ENCODE data around the gene ENOSF1.

The ENOSF1 gene

DNA sequence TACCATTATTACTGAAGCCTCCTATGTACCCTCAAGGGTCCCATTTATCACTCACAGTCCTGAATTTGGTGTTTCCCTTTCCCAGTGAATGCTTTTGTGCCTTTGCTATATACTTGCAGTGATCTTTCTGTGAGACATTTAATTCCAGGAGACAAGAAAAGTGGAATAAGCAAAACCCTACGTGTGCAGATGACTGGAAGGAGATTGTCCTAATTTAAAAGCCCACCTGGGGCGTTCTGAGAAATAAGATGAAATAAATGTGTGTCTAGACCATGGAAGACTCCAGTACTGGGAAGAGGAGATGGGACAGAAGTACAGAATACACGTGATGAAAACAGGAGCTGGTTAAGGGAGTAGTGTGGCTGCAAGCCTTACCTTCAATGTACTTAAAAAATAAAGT lies 35.7 kb downstream of the ENOSF1 start:
- DNase-seq (ENCODE audit: low read depth, low spot score), result no peak
- no peak overlapping the region for H3K27ac ChIP-seq

GRCh38 chr18:676069-676468 lies 36.4 kb downstream of the ENOSF1 start:
- DNase-seq (ENCODE audit: low read depth, low spot score), result no peak
- H3K27ac ChIP-seq, result no peak overlapping the region

- no peak for DNase-seq (ENCODE audit: low read depth, low spot score)
- H3K27ac ChIP-seq, result no peak overlapping the region
Measured at GRCh38 chr18:675307-675706, 37.1 kb downstream of the ENOSF1 start.

GRCh38 chr18:673769-674168 lies 38.7 kb downstream of the ENOSF1 start:
- no peak for DNase-seq (ENCODE audit: low read depth, low spot score)

GRCh38 chr18:673317-673716 lies 39.1 kb downstream of the ENOSF1 start:
- H3K27ac ChIP-seq, result no peak overlapping the region
- no peak for DNase-seq (ENCODE audit: low read depth, low spot score)

More at GRCh38 chr18:673769-674168, 38.7 kb downstream of the ENOSF1 start:
- no peak overlapping the region for H3K27ac ChIP-seq

DNA sequence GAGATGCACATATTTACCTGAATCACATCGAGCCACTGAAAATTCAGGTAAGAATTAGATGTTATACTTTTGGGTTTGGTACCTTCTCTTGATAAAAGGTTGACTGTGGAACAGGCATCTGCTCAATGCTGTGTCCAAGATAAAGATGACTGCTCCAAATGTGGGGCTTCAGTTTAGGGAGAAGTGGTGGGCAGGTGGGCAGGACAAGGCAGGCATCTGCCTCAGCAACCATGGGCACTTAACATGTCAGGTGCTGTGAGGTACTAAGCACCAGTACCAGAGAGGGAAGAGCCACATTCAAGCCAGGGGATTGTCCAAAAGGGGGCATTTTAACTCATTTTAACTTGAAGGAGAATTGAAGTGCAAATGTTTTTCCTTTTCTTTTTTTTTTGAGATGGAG lies 41.0 kb downstream of the ENOSF1 start:
- H3K27ac ChIP-seq, result no peak overlapping the region
- no peak for DNase-seq (ENCODE audit: low read depth, low spot score)

- H3K27ac ChIP-seq, result no peak overlapping the region
- DNase-seq (ENCODE audit: low read depth, low spot score), result no peak
Measured at GRCh38 chr18:670522-670921, 41.9 kb downstream of the ENOSF1 start.

DNA sequence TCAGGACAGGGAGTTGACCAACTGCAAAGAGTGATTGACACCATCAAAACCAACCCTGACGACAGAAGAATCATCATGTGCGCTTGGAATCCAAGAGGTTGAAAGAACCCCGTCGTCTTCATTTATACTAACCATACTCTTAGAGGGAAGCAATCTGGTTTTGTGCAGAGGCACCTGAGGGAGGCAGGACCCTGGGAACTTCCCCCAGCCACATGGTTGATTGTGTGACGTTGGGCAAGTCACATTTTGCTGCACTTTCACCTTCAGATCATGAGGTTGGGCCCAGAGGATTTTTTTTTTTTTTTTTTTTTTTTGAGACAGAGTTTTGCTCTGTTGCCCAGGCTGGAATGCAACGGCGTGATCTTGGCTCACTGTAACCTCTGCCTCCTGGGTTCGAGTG lies 43.4 kb downstream of the ENOSF1 start:
- DNase-seq (ENCODE audit: low read depth, low spot score), result no peak
- H3K27ac ChIP-seq, result no peak overlapping the region

- no peak for DNase-seq (ENCODE audit: low read depth, low spot score)
- no peak overlapping the region for H3K27ac ChIP-seq
Measured at GRCh38 chr18:668260-668659, 44.2 kb downstream of the ENOSF1 start.

DNA sequence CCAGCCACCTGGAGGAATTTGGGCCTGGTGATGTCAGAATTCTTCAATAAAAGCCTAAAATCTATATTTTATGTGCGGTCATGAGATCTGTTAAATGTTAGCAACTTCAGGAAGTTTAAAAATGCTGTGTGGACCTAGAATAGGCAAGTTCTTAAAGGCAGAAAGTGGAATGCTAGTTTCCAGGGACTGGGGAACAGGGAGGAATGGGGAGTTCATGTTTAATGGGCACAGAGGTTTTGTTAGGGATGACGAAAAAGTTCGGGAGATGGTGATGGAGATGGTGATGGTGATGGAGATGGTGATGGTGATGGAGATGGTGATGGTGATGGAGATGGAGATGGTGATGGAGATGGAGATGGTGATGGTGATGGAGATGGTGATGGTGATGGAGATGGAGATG lies 45.8 kb downstream of the ENOSF1 start:
- no peak for DNase-seq (ENCODE audit: low read depth, low spot score)
- H3K27ac ChIP-seq, result no peak overlapping the region

DNA sequence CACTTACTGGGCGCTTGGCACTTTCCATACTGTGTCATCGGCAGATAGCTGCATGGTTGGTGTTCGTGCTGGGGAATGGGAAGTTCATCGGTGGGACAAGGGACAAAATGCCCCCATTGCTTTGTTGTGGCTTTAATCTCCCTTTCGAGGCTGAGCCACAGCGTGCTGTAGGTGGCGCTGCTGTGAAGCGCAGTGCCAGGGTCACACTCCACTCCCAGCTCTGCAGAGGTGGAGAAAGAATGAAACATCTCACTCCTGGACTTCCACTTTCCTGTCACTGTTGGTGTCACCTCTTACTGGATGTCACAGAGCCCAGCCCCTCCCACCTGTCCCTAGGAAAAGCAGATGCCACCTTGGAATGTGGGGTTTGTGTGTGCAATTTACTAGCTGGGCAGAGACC lies 46.3 kb downstream of the ENOSF1 start:
- DNase-seq (ENCODE audit: low read depth, low spot score), result no peak
- H3K27ac ChIP-seq, result no peak overlapping the region

DNA sequence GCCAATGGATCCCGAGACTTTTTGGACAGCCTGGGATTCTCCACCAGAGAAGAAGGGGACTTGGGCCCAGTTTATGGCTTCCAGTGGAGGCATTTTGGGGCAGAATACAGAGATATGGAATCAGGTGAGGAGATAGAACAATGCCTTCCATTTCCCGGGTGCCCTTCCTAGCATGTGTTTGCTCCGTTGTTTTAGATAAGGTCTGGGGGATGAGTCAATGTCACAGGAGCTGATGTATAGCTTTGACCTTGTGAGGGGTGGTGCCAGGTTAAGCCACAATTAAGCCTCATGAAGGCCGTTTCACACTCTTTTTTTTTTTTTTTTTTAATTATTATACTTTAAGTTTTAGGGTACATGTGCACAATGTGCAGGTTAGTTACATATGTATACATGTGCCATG lies 50.2 kb downstream of the ENOSF1 start:
- no peak for DNase-seq (ENCODE audit: low read depth, low spot score)

DNA sequence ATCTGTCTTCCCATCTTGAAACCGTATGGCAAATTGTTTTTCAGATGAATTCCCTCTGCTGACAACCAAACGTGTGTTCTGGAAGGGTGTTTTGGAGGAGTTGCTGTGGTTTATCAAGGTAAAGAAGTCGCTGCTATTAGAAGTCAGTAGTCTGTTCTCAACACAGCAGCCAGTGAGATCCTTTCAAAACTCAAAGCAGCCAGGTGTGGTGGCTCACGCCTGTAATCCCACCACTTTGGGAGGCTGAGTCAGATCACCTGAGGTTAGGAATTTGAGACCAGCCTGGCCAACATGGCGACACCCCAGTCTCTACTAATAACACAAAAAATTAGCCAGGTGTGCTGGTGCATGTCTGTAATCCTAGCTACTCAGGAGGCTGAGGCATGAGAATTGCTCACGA lies 52.8 kb downstream of the ENOSF1 start:
- no peak overlapping the region for H3K27ac ChIP-seq
- DNase-seq (ENCODE audit: low read depth, low spot score), result no peak

More for the DNA sequence above, 50.2 kb downstream of the ENOSF1 start:
- no peak overlapping the region for H3K27ac ChIP-seq

GRCh38 chr18:658947-659533 lies 53.4 kb downstream of the ENOSF1 start:
- no peak for DNase-seq (ENCODE audit: low read depth, low spot score)
- H3K27ac ChIP-seq, result no peak overlapping the region

DNA sequence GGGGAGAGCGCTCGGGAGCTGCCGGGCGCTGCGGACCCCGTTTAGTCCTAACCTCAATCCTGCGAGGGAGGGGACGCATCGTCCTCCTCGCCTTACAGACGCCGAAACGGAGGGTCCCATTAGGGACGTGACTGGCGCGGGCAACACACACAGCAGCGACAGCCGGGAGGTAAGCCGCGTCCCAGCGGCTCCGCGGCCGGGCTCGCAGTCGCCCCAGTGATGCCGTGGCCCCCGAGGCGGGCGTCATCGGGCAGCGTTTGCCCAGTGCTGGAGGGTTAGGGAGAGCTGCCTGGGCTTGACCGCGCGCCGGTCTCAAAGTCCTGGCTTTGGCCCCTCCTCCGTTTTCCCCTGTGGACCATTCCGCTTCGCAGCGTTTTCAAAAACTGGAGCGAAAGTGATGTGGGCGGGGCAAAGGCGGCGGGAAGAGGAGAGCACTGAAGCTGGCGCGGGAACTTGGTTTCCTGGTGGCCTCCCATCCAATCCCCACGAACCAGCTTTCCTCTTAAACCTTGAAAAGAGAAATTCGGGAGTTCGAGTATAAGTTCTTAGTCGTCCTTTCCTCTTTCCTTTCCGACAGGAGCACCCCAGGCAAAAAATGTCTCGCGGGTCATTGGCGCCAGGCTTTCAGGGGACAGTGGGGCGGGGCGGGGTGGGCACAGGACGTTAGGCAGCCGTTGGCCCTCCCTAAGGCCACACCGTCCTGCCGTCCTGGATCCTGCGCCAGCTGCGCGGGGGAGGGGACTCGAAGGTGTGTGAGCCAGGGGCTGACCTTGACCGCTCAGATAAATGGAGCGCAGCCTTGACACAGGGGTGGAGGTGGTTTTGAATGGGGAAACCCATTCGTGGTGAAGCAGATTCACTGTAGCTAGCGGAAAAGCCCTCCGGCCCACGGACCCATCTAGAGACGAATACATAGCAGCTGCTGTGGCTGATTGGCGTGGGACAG lies 54.2 kb downstream of the ENOSF1 start:
- peak overlapping the region; percentile 72 for H3K27ac ChIP-seq
- DNase-seq (ENCODE audit: low read depth, low spot score), result peak; percentile 31

GRCh38 chr18:657311-658000 lies 55.0 kb downstream of the ENOSF1 start, which contains the start of gene TYMS:
TSS of gene TYMS (plus strand) at chr18:657653. CDS start at chr18:657743, 90 bp downstream.
- DNase-seq (ENCODE audit: low read depth, low spot score), result no peak
- peak within 1 kb of the TSS; percentile 72 for H3K27ac ChIP-seq

DNA sequence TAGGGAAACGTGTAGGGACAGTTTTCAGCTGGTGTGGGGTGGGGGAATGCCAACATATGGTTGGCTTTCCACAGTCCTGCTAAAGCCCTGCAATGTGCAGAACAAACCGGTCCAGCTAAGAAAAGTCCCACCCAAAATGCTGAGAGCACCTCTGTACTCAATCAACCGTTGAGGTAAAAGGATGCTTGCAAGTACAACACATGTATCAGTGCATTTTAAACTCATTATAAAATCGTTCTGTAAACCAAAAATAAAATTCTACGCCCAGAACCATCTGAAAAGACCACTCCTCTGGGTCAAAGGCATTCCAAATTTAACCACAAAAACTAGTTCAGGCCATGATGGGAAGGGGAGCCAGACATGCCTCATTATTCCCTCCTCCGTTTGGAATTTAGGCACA lies 57.0 kb downstream of the ENOSF1 start:
- no peak overlapping the region for H3K27ac ChIP-seq
- no peak for DNase-seq (ENCODE audit: low read depth, low spot score)

DNA sequence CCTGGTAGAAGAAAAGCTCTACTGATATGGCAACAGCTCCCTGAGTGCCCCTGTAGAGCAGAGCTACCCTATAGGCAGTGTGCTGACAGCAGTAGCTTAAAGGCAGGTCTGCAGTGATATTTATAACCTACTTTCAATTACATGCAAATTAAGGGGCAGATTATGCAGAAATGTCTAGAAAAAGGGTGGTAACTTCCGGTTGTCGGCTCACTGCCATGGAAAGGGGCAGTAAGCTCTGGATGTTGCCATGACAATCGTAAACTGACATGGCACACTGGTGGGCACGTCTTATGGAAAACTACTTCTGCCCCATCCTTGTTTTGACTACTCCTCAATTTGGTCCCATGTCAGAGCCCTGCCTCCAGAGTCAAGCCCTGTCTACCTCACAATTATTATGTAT lies 57.8 kb downstream of the ENOSF1 start:
- DNase-seq (ENCODE audit: low read depth, low spot score), result no peak
- H3K27ac ChIP-seq, result no peak overlapping the region

- H3K27ac ChIP-seq, result no peak overlapping the region
- DNase-seq (ENCODE audit: low read depth, low spot score), result no peak
Measured at GRCh38 chr18:653512-653911, 58.9 kb downstream of the ENOSF1 start.

- no peak for DNase-seq (ENCODE audit: low read depth, low spot score)
- no peak overlapping the region for H3K27ac ChIP-seq
Measured at GRCh38 chr18:652131-652530, 60.3 kb downstream of the ENOSF1 start.

- DNase-seq (ENCODE audit: low read depth, low spot score), result no peak
Measured at GRCh38 chr18:650428-650858, 62.0 kb downstream of the ENOSF1 start.

More at GRCh38 chr18:650428-650858, 62.0 kb downstream of the ENOSF1 start:
- no peak overlapping the region for H3K27ac ChIP-seq
